K562 (cell line): ENCODE data around the gene CHRDL2. TPM values are rescaled to one million over a fixed set of nuclear protein-coding genes. Genes with fewer than 3 reads are reported as not detected.

Experiments
- ATAC-seq: fragments of 200-7000 bp; cut with Tn5 transposase; 3 replicates; pipeline ENCODE4 v1.9.1; 2020; ENCODE audit warnings: moderate library complexity
- BruUV-seq: library from RNA; stranded (reverse); fragments of 400-500 nt; replicated peaks from 2 replicates; lab custom pipeline; 2021; lab: Mats Ljungman, UMichigan
- CTCF ChIA-PET: fragments of 300-600 bp; formaldehyde crosslinking; extraction: SDS; loops from one replicate; lab custom pipeline; 2021; ENCODE audit warnings: low intra/inter-chr PET ratio; lab: Yijun Ruan, JAX
- POLR2A ChIA-PET: fragments of 300-600, 350-650 bp; sonication (Branson Sonifier 250); formaldehyde crosslinking; extraction: SDS; loops from one replicate; lab custom pipeline; 2021; ENCODE audit warnings: antibody characterized with exemption, inconsistent platforms; lab: Yijun Ruan, JAX
- DNase-seq, 4 experiments: peaks; one replicate each; pipeline versions ENCODE4 v3.0.0 to v3.0.0-alpha.2; 2011 to 2018; ENCODE audit warnings: low spot score in 3 of 4, mixed read lengths in 3 of 4; ENCODE audit errors: extremely low read depth in 1 of 4
- FAIRE-seq: peaks from 2 replicates; lab custom pipeline; 2011; peaks lifted over from hg19 to GRCh38; lab: Jason Lieb, UNC
- H2AFZ ChIP-seq: 2 replicates; pipeline ENCODE4 v1.6.0; 2011; ENCODE audit warnings: low read depth, low read length, control low read depth, inconsistent platforms
- H3K27ac ChIP-seq: fragments of 200-600 bp; 3 replicates; pipeline ENCODE4 v1.8.0; 2011; ENCODE audit warnings: low read depth, mild to moderate bottlenecking, control low read depth, inconsistent platforms, low read length, moderate library complexity, mixed read lengths; ENCODE audit errors: extremely low read depth
- H3K27me3 ChIP-seq, 2 experiments: fragments of 300-600 bp in 1 of 2; 2 replicates in 1 of 2; 3 replicates in 1 of 2; pipeline versions ENCODE4 v1.6.0 to v1.8.0; 2011; ENCODE audit warnings: inconsistent platforms in 2 of 2, low read length in 2 of 2, mild to moderate bottlenecking in 1 of 2, mixed read lengths in 1 of 2, moderate library complexity in 1 of 2; ENCODE audit not compliant: control insufficient read depth in 2 of 2, insufficient read depth in 2 of 2
- H3K36me3 ChIP-seq: fragments of 300-600 bp; 3 replicates; pipeline ENCODE4 v1.8.0; 2011; ENCODE audit warnings: mild to moderate bottlenecking, low read length, inconsistent platforms; ENCODE audit not compliant: control insufficient read depth, insufficient read depth
- H3K4me1 ChIP-seq, 2 experiments: fragments of 200-600 bp in 1 of 2; replicated peaks in 1 of 2; 2 replicates in 1 of 2; 3 replicates in 1 of 2; pipeline versions ENCODE4 v1.5.1 to v1.8.0; 2011; ENCODE audit warnings: inconsistent platforms in 2 of 2, low read length in 2 of 2, mild to moderate bottlenecking in 1 of 2, mixed read lengths in 1 of 2, moderate library complexity in 1 of 2; ENCODE audit not compliant: control insufficient read depth in 2 of 2, insufficient read depth in 2 of 2
- H3K4me2 ChIP-seq: 2 replicates; pipeline ENCODE4 v1.6.1; 2011; ENCODE audit warnings: low read length, control low read depth, inconsistent platforms, mixed read lengths; ENCODE audit not compliant: insufficient read depth
- H3K4me3 ChIP-seq: fragments of 200-600 bp; sonication (generic), shearing (Covaris generic); 2 replicates; pipeline ENCODE4 v1.5.1; 2016; ENCODE audit warnings: control low read depth, inconsistent platforms
- H3K79me2 ChIP-seq: fragments of 200-600 bp; 3 replicates; pipeline ENCODE4 v1.8.0; 2011; ENCODE audit warnings: low read length, inconsistent platforms; ENCODE audit not compliant: control insufficient read depth, insufficient read depth
- H3K9ac ChIP-seq, 2 experiments: 2 replicates each; pipeline versions ENCODE4 v1.6.0 to v1.6.1; 2011; ENCODE audit warnings: low read depth in 2 of 2, low read length in 2 of 2, control low read depth in 1 of 2, inconsistent platforms in 1 of 2, mild to moderate bottlenecking in 1 of 2, mixed read lengths in 1 of 2; ENCODE audit not compliant: insufficient read depth in 1 of 2
- H3K9me1 ChIP-seq: one replicate; pipeline ENCODE4 v1.6.0; 2011; ENCODE audit warnings: inconsistent platforms, mild to moderate bottlenecking, low read length, moderate library complexity; ENCODE audit not compliant: control insufficient read depth, insufficient read depth
- H3K9me3 ChIP-seq: replicated peaks from 2 replicates; pipeline ENCODE4 v1.5.1; 2011; ENCODE audit warnings: low read depth, low read length, inconsistent platforms; ENCODE audit not compliant: control insufficient read depth, insufficient read depth
- H4K20me1 ChIP-seq: replicated peaks from 2 replicates; pipeline ENCODE4 v1.6.1; 2011; ENCODE audit warnings: low read length, inconsistent platforms, mixed read lengths; ENCODE audit not compliant: control insufficient read depth, insufficient read depth
- AFF4 ChIP-seq: sonication (generic); formaldehyde crosslinking; IDR thresholded peaks from 2 replicates; pipeline ENCODE4 v1.8.0; 2023; ENCODE audit warnings: mild to moderate bottlenecking, missing genetic modification reagents
- CBFA2T2 ChIP-seq: fragments of 450-650 bp; conservative IDR thresholded peaks from 2 replicates; pipeline ENCODE4 v1.6.1; 2017; ENCODE audit warnings: mild to moderate bottlenecking
- CEBPG ChIP-seq, 3 experiments: fragments of 200-800 bp in 1 of 3; sonication (Bioruptor generic) in 1 of 3; sonication (generic) in 1 of 3; formaldehyde crosslinking in 1 of 3; IDR thresholded peaks in 2 of 3; conservative IDR thresholded peaks in 1 of 3; 2 replicates each; pipeline versions ENCODE4 v1.6.1 to v1.8.0; 2016 to 2022; ENCODE audit warnings: missing compliant biosample characterization in 2 of 3, missing genetic modification characterization in 2 of 3, mild to moderate bottlenecking in 1 of 3, missing genetic modification reagents in 1 of 3
- CXXC5 ChIP-seq: fragments of 250-450 bp; sonication (Bioruptor Pico); IDR thresholded peaks from 2 replicates; pipeline ENCODE4 v1.8.0; 2022; ENCODE audit warnings: inconsistent platforms, mild to moderate bottlenecking, moderate library complexity
- DDX20 ChIP-seq: fragments of 450-650 bp; IDR thresholded peaks from 2 replicates; pipeline ENCODE4 v1.6.1; 2016; ENCODE audit warnings: missing genetic modification characterization, low read depth, mild to moderate bottlenecking, missing compliant biosample characterization, moderate library complexity
- GABPB1 ChIP-seq: sonication (generic); formaldehyde crosslinking; IDR thresholded peaks from 2 replicates; pipeline ENCODE4 v1.8.0; 2022; ENCODE audit warnings: mild to moderate bottlenecking, missing genetic modification reagents
- HNRNPK ChIP-seq: fragments of 200-400 bp; formaldehyde crosslinking; IDR thresholded peaks from one replicate; pipeline ENCODE4 v1.6.1; 2018; ENCODE audit warnings: mild to moderate bottlenecking, low read depth, low read length; ENCODE audit not compliant: poor library complexity, severe bottlenecking
- NRF1 ChIP-seq, 2 experiments: fragments of 450-650 bp; IDR thresholded peaks in 1 of 2; conservative IDR thresholded peaks in 1 of 2; 2 replicates each; pipeline ENCODE4 v1.6.1; 2014; ENCODE audit warnings: mild to moderate bottlenecking in 2 of 2
- SMAD4 ChIP-seq: fragments of 250-450 bp; sonication (Bioruptor Pico); conservative IDR thresholded peaks from 2 replicates; pipeline ENCODE4 v1.8.0; 2021; ENCODE audit warnings: inconsistent platforms, mild to moderate bottlenecking, moderate library complexity
- SPI1 ChIP-seq: IDR thresholded peaks from 2 replicates; pipeline ENCODE4 v1.6.1; 2011; ENCODE audit warnings: low read depth, low read length, control low read depth, borderline replicate concordance
- ZBTB1 ChIP-seq: sonication (generic); formaldehyde crosslinking; IDR thresholded peaks from 2 replicates; pipeline ENCODE4 v1.8.1; 2023; ENCODE audit warnings: missing genetic modification reagents, low read depth, mild to moderate bottlenecking, borderline replicate concordance
- ZFP1 ChIP-seq: fragments of 450-650 bp; formaldehyde crosslinking; IDR thresholded peaks from 2 replicates; pipeline ENCODE4 v1.4.0; 2020; ENCODE audit warnings: mild to moderate bottlenecking, mixed read lengths
- ZNF277 ChIP-seq: fragments of 250-450 bp; sonication (Bioruptor Pico); IDR thresholded peaks from 2 replicates; pipeline ENCODE4 v1.8.0; 2022; ENCODE audit warnings: inconsistent platforms, mild to moderate bottlenecking, moderate library complexity, borderline replicate concordance
- ZNF436 ChIP-seq: fragments of 250-450, 450-650 bp; sonication (Bioruptor Pico); formaldehyde crosslinking; IDR thresholded peaks from 2 replicates; pipeline ENCODE4 v1.7.0; 2020; ENCODE audit warnings: mild to moderate bottlenecking
- WGBS: fragments of 100-300 bp; shearing (Covaris generic); methylation state at CpG from one replicate; pipeline ENCODE4 v1.1.6; 2016; ENCODE audit warnings: low coverage, mixed read lengths; ENCODE audit not compliant: insufficient coverage; ENCODE audit errors: missing lambda C conversion rate; 5-methylcytosine and 5-hydroxymethylcytosine counted together
- in situ Hi-C: fragments of 300-500 bp; cut with MboI; formaldehyde crosslinking; loops from 4 replicates; pipeline ENCODE4 v1.15.0; 2018; ENCODE audit warnings: inconsistent platforms, mixed read lengths
- intact Hi-C: fragments of 100-400 bp; cut with micrococcal nuclease; formaldehyde crosslinking; loops from 2 replicates; pipeline ENCODE4 v1.14.2; 2022
- polyA plus RNA-seq, 8 experiments: library from polyadenylated mRNA; depleted of rRNA in 4 of 8; stranded (reverse) in 5 of 8; unstranded in 3 of 8; fragments of >200 nt; fragmentation: Nextera tagmentation in 2 of 8; fragmentation: Illumina TruSeq in 1 of 8; extraction: Ambion mirVana in 2 of 8; extraction: Trizol in 1 of 8; gene quantifications; 2 replicates each; pipeline versions ENCODE4 v1.2.1 to v1.2.3, GENCODE V29; 2011 to 2014; ENCODE audit warnings: inconsistent platforms in 1 of 8, missing spikeins in 1 of 8
- total RNA-seq, 7 experiments: library from RNA; depleted of rRNA in 6 of 7; stranded (reverse); fragments of >200 nt in 6 of 7; fragmentation: Illumina TruSeq in 2 of 7; extraction: Trizol in 2 of 7; gene quantifications; 2 replicates each; pipeline versions ENCODE4 v1.2.1 to v1.2.3, GENCODE V29; 2011 to 2021; ENCODE audit warnings: low replicate concordance in 1 of 7

The CHRDL2 gene
- total and polyA plus RNA-seq, 9 of the 15 experiments (the other 6 are each of a cell fraction or from before 2014, with no cell fraction given): not detected

- no peak for ATAC-seq
- Histone ChIP-seq H3K27me3 (no peaks in the 10 kb centered on the region), H3K36me3 (no peaks in the 10 kb centered on the region), H3K9me3 (no peaks in the 10 kb centered on the region)
- in situ Hi-C loops: no loop called here
- 27% methylated on average over 5 of the region's 5 CpGs for WGBS
- POLR2A ChIA-PET: interaction anchor here (0.6 to 1.7 kb wide), 4 partner anchors 9 to 459 kb away, joined by 3 to 6 read pairs (median 4); no protein-coding TSS in a partner anchor
- intact Hi-C loops: no loop called here
- TF ChIP-seq ZNF436 (CRISPR knock-in tag) (no peak), SMAD4 (CRISPR knock-in tag) (no peak), DDX20 (tag) (no peak), ZBTB1 (CRISPR knock-in tag) (no peak), ZNF277 (CRISPR knock-in tag) (no peak), NRF1 (conservative IDR thresholded peaks at IDR 0.05 in 1 of 2, IDR thresholded peaks at IDR 0.05 in 1 of 2) (no peak), CBFA2T2 (no peak), ZFP1 (CRISPR knock-in tag) (no peak), HNRNPK (no peak), SPI1 (no peak), AFF4 (CRISPR knock-in tag) (no peak), CEBPG (CRISPR knock-in tag; IDR thresholded peaks at IDR 0.05) (no peak), CEBPG (tag; conservative IDR thresholded peaks at IDR 0.05 in 1 of 2, IDR thresholded peaks at IDR 0.05 in 1 of 2) (no peak), GABPB1 (CRISPR knock-in tag) (no peak), CXXC5 (CRISPR knock-in tag) (no peak)
- TF ChIP-seq, all 486 proteins: peak for 0
- BruUV-seq: no TSS peak
- CTCF ChIA-PET: no interaction called here
- Histone ChIP-seq H2AFZ (no peak overlapping the region), H3K4me2 (no peak overlapping the region), H3K9ac (no peak overlapping the region), H3K79me2 (no peaks in the 10 kb centered on the region), H3K4me3 (no peak overlapping the region), H3K4me1 (peaks cover 21 to 24% of the 10 kb centered on the region in 2 experiments), H3K27ac (no peak overlapping the region), H3K9me1 (no peaks in the 10 kb centered on the region), H4K20me1 (no peaks in the 10 kb centered on the region)
- FAIRE-seq (no peak), DNase-seq (no peak)
These were observed 54.6 kb downstream of the CHRDL2 start for GRCh38 chr11:74676596-74676995.
